B cell (primary cell): ENCODE measurements around the gene MCEMP1. TPM values are rescaled to one million over a fixed set of nuclear protein-coding genes. Genes with fewer than 3 reads are reported as not detected.
A peak's percentile ranks its signal among the peaks of the same experiment; 100 is the strongest.

Experiments
- ATAC-seq: fragments of 200-7000 bp; cut with Tn5 transposase; one replicate; pipeline ENCODE4 v1.10.0; 2021; ENCODE audit warnings: low read depth, mild to moderate bottlenecking, moderate number of reproducible peaks, moderate library complexity
- CTCF ChIA-PET: fragments of 350-600 bp; sonication (Branson Sonifier 250); formaldehyde crosslinking; loops from one replicate; lab custom pipeline; 2021; ENCODE audit warnings: antibody characterized with exemption, inconsistent platforms; lab: Charles Lee
- POLR2A ChIA-PET: fragments of 350-600 bp; sonication (Branson Sonifier 250); formaldehyde crosslinking; loops from one replicate; lab custom pipeline; 2021; ENCODE audit warnings: antibody characterized with exemption; lab: Charles Lee
- DNase-seq: peaks from one replicate; pipeline ENCODE4 v3.0.0; 2013
- H2AFZ ChIP-seq: 2 replicates; pipeline ENCODE4 v1.6.1; 2012; ENCODE audit warnings: mild to moderate bottlenecking, low read depth, low read length; ENCODE audit not compliant: insufficient read depth, poor library complexity, severe bottlenecking
- H3K27ac ChIP-seq, 2 donors: 1 replicate in 1 of 2; 2 replicates in 1 of 2; pipeline ENCODE4 v1.5.1; 2012 to 2013; ENCODE audit warnings: low read length in 2 of 2, mild to moderate bottlenecking in 2 of 2, moderate library complexity in 1 of 2
- H3K27me3 ChIP-seq, 4 experiments: fragments of 200-600 bp in 1 of 4; sonication (generic) in 1 of 4; replicated peaks in 1 of 4; 1 replicate in 2 of 4; 2 replicates in 2 of 4; pipeline versions ENCODE4 v1.6.1 to v1.7.0; 2013 to 2016; ENCODE audit warnings: low read length in 3 of 4, mild to moderate bottlenecking in 2 of 4, mixed read lengths in 1 of 4, moderate library complexity in 1 of 4; ENCODE audit not compliant: insufficient read depth in 4 of 4, control insufficient read depth in 3 of 4; ENCODE audit errors: control extremely low read depth in 1 of 4
- H3K36me3 ChIP-seq, 2 experiments: replicated peaks in 1 of 2; 1 replicate in 1 of 2; 2 replicates in 1 of 2; pipeline versions ENCODE4 v1.6.1 to v1.7.1; 2013; ENCODE audit warnings: low read length in 1 of 2; ENCODE audit not compliant: insufficient read depth in 2 of 2, control insufficient read depth in 1 of 2; ENCODE audit errors: control extremely low read depth in 1 of 2, extremely low read depth in 1 of 2
- H3K4me1 ChIP-seq, 2 donors: fragments of 200-600 bp in 1 of 2; sonication (generic) in 1 of 2; 1 replicate in 1 of 2; 2 replicates in 1 of 2; pipeline versions ENCODE4 v1.5.1 to v1.6.1; 2013 to 2017; ENCODE audit warnings: low read length in 2 of 2; ENCODE audit not compliant: control insufficient read depth in 2 of 2, insufficient read depth in 2 of 2
- H3K4me2 ChIP-seq: replicated peaks from 2 replicates; pipeline ENCODE3; 2012; ENCODE audit warnings: mild to moderate bottlenecking, low read depth, low read length; ENCODE audit not compliant: poor library complexity, severe bottlenecking
- H3K4me3 ChIP-seq, 5 experiments: fragments of 200-600 bp in 1 of 5; sonication (generic) in 1 of 5; 1 replicate in 3 of 5; 2 replicates in 2 of 5; pipeline versions ENCODE4 v1.5.1 to v1.7.0; 2011 to 2016; ENCODE audit warnings: low read length in 4 of 5, mild to moderate bottlenecking in 4 of 5, low read depth in 2 of 5, control low read depth in 1 of 5, moderate library complexity in 1 of 5; ENCODE audit not compliant: insufficient read depth in 1 of 5; ENCODE audit errors: control extremely low read depth in 1 of 5, extremely low read depth in 1 of 5
- H3K79me2 ChIP-seq: fragments of 200-600 bp; sonication (generic); one replicate; pipeline ENCODE4 v1.6.0; 2016; ENCODE audit warnings: low read length; ENCODE audit not compliant: control insufficient read depth, insufficient read depth
- H3K9ac ChIP-seq: fragments of 200-600 bp; sonication (generic); 2 replicates; pipeline ENCODE4 v1.6.1; 2017; ENCODE audit warnings: mild to moderate bottlenecking, low read length, moderate library complexity
- H3K9me3 ChIP-seq, 3 donors: one replicate each; pipeline versions ENCODE4 v1.6.1 to v1.7.1; 2013; ENCODE audit warnings: low read length in 2 of 3; ENCODE audit not compliant: control insufficient read depth in 2 of 3, insufficient read depth in 1 of 3; ENCODE audit errors: control extremely low read depth in 1 of 3
- H4K20me1 ChIP-seq: 2 replicates; pipeline ENCODE4 v1.6.0; 2012; ENCODE audit warnings: mild to moderate bottlenecking, low read length; ENCODE audit not compliant: insufficient read depth, control insufficient read depth, poor library complexity, severe bottlenecking
- H3K27ac Mint-ChIP-seq: one replicate; pipeline ENCODE4 v1.8.0; 2021; ENCODE audit warnings: mixed read lengths
- H3K27me3 Mint-ChIP-seq: one replicate; pipeline ENCODE4 v1.8.0; 2021; ENCODE audit warnings: mixed read lengths
- H3K4me1 Mint-ChIP-seq: one replicate; pipeline ENCODE4 v1.8.0; 2021; ENCODE audit warnings: mixed read lengths
- H3K4me3 Mint-ChIP-seq: one replicate; pipeline ENCODE4 v1.8.0; 2021; ENCODE audit warnings: mixed read lengths
- H3K9me3 Mint-ChIP-seq: one replicate; pipeline ENCODE4 v1.8.0; 2022; ENCODE audit warnings: mixed read lengths; ENCODE audit not compliant: insufficient read depth
- CTCF ChIP-seq: fragments of 200-600 bp; IDR thresholded peaks from one replicate; pipeline ENCODE4 v1.8.0; 2022; ENCODE audit warnings: antibody characterized with exemption, mild to moderate bottlenecking
- EZH2 ChIP-seq: IDR thresholded peaks from 2 replicates; pipeline ENCODE4 v1.6.1; 2012; ENCODE audit warnings: borderline replicate concordance, low read depth, mild to moderate bottlenecking, moderate library complexity, low read length; ENCODE audit not compliant: insufficient read depth, poor library complexity, severe bottlenecking
- WGBS: methylation state at CpG from one replicate; pipeline ENCODE4 v1.1.5; 2013; ENCODE audit warnings: missing lambda C conversion rate; ENCODE audit not compliant: insufficient coverage; 5-methylcytosine and 5-hydroxymethylcytosine counted together
- intact Hi-C: fragments of 100-400 bp; cut with micrococcal nuclease; formaldehyde crosslinking; loops from one replicate; pipeline ENCODE4 v1.10.0; 2022
- polyA plus RNA-seq: library from polyadenylated mRNA; depleted of rRNA; stranded (reverse); fragments of >200 nt; gene quantifications from 2 replicates; pipeline ENCODE4 v1.2.3, GENCODE V29; 2012
- total RNA-seq, 2 donors: library from RNA; stranded (reverse); fragments of 120-200 nt in 1 of 2; gene quantifications; 1 replicate in 1 of 2; 2 replicates in 1 of 2; pipeline versions ENCODE4 v1.2.3 to v1.2.4, GENCODE V29; 2013 to 2022

MCEMP1 gene
- total and polyA plus RNA-seq, 2 donors (not counting 1 experiment from before 2014, with no cell fraction given), result 0.57 TPM; not detected in 1

- Histone ChIP-seq H3K4me1 (peaks cover 29 to 37% of the 10 kb centered on the region in 2 donors), H3K36me3 (peaks cover 0 to 21% of the 10 kb centered on the region in 2 experiments), H3K27me3 (peaks cover 0 to 13% (median 3%) of the 10 kb centered on the region in 4 experiments), H4K20me1 (peaks cover 38% of the 10 kb centered on the region), H3K27ac (peak overlapping the region; percentile 79 to 92), H2AFZ (peak overlapping the region; percentile 85), H3K9me3 (peaks cover 0 to 4% (median 0%) of the 10 kb centered on the region in 3 donors), H3K4me3 (peak overlapping the region; percentile 35 to 98 (median 93)), H3K79me2 (peaks cover 32% of the 10 kb centered on the region), H3K4me2 (peak overlapping the region; percentile 94), H3K9ac (peak overlapping the region; percentile 79)
- H3K4me1 Mint-ChIP-seq, result peaks cover 59% of the 10 kb centered on the region
- ChIA-PET POLR2A (interaction anchor here (0.6 to 1.5 kb wide), 6 partner anchors 16 to 118 kb away, joined by 4 to 15 read pairs (median 4); partner anchors contain the start of gene FCER2), CTCF (interaction anchor here (0.5 to 5.4 kb wide), 52 partner anchors 10 to 579 kb away, joined by 3 to 145 read pairs (median 5); partner anchors contain the start of genes FCER2, MAP2K7, PET100 and RETN)
- DNase-seq, result peak; percentile 92
- intact Hi-C loops, result loop anchor here (1.0 to 5.0 kb wide), 3 partner anchors 13 to 36 kb away; partner anchors contain the start of gene FCER2
- H3K9me3 Mint-ChIP-seq, result no peaks in the 10 kb centered on the region
- WGBS, result 12% methylated on average over 33 of the region's 43 CpGs
- ATAC-seq, result peak; percentile 55
- peak overlapping the region; percentile 87 for H3K4me3 Mint-ChIP-seq
- peak; percentile 67 for TF ChIP-seq CTCF
- TF ChIP-seq EZH2, result no peak
- peak overlapping the region; percentile 92 for H3K27ac Mint-ChIP-seq
- H3K27me3 Mint-ChIP-seq, result peaks cover 10% of the 10 kb centered on the region
Observed at GRCh38 chr19:7681340-7682174, 4.7 kb downstream of the MCEMP1 start.
